Lower leg skin (tissue), 3 donors: ENCODE measurements around the gene PRELID3B.

ENCODE experiments used
- CTCF ChIP-seq, 3 donors: fragments of 450-650 bp; IDR thresholded peaks; one replicate each; pipeline ENCODE4 v1.5.1; 2016; ENCODE audit warnings: antibody characterized with exemption in 3 of 3, mild to moderate bottlenecking in 3 of 3, moderate library complexity in 2 of 3
- POLR2A ChIP-seq, 2 donors: fragments of 450-650 bp; IDR thresholded peaks; one replicate each; pipeline ENCODE4 v1.6.1; 2016 to 2017; ENCODE audit warnings: antibody characterized with exemption in 2 of 2, mild to moderate bottlenecking in 1 of 2, moderate library complexity in 1 of 2

- no peak for TF ChIP-seq POLR2A (IDR thresholded peaks at IDR 0.05)
- TF ChIP-seq CTCF (IDR thresholded peaks at IDR 0.05) = no peak
Measured at GRCh38 chr20:59015411-59015810, 27.2 kb downstream of the PRELID3B start.
